OCI-M2 (cell line): ENCODE data around the gene CD59.
"Not testable (repeated sequence)": the region's sequence is repeated elsewhere in the genome, so short reads cannot be mapped to it uniquely, and the experiment has no call there.

Source experiments
- DNase-seq: peaks from one replicate; lab custom pipeline; 2025; ENCODE audit not compliant: unreplicated experiment; lab: John Stamatoyannopoulos, UW

Gene CD59

GRCh38 chr11:33668951-33669596 lies 67.1 kb downstream of the CD59 start:
- DNase-seq = no peak

DNA sequence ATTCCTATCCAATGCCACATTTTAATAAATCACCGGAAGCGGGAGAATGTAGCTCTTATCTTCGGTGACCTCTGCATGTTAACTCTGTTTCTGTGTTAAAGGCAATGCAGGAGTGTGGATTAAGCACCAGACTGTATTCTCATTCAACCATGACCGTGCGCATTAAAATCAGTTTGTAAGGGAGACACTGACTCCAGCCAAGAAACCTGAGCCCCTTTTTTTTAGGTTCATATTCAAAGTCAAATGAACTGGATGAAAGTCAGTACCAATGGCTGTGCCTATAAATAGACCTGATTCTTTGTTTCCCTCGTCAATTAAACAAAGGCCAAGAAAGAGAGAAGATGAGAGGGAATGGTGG lies 67.8 kb downstream of the CD59 start:
- no peak for DNase-seq

DNA sequence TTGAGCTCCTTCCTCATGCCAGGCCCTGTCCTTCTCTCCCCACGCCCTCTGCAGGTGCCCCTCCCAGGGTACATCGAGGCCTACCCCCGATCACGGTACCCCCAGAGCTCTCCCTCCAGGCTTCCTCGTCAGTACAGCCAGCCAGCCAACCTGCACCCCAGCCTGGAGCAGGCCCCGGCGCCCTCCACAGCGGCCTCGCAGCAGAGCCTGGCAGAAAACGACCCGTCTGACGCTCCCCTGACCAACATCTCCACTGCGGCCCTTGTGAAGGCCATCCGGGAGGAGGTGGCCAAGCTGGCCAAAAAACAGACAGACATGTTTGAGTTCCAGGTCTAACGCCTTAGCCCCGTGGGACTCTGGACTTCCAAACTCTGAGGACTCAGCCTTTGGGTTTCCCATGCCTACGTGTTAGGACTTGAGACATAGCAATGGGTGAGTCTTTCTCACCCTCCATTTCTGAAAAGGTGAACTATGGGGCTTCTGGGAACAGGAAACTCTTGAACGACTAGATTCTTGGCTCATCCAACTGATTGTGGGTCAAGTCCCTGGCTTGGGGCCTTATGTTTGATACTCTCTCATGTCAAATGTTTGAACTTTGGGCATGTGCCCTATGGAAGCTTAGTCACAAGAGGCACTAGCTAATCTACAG lies 68.3 kb downstream of the CD59 start:
- DNase-seq = no peak

DNA sequence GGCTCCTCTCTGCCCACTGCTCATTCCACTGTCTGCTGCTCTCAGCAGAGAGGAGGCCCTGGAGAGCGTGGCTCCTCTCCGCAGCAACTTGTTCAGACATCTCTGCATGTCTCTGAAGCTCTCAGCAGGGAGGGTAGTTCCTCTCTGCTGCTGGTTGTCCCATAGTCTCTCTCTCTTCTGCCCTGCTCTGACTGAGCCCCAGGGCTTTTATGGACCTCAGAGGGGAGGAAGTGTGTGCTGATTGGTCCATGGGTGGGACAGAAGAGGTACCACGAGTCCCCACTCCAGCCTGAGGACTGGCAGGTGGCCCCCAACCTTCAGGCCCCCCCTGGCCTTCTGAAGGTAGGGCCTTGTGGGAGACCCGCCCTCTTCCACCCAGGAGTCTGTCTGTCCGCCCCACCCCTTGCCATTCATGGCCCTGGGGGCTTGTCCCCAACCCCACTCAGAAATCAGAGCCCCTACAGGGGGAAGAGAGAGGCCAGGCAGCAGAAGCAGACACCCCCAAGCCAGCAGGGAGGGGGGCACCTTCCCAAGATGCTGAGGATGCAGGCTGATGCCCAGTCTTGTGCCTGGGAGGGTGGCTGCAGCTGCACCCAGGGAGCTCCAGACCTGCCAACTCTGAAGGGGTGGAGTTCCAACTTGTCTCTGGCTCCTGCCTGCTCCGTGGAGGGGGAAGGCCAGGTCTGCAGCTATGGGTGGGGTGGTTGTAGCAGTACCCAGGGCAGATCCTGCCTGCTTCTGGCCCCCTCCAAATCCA lies 70.7 kb downstream of the CD59 start:
- no peak for DNase-seq

DNA sequence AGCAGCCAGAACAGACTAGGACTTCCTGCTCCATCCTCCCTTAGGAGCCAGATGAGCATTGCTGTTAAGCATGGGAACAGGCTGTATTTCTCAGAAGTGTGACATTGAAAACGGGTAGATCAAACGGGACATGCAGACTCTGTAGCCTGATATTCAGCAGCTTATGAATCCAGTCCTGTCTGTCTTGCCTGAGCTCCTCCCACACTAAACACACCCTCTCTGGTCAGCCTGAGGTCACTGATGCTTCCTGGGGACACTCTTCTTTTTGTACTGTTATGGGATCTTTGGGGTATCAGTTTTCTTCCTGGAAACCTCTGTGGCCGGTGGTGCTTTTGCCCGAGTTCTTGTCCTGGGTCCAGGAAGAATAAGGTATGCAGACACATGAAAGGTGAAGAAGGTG lies 71.4 kb downstream of the CD59 start:
- DNase-seq = no peak

DNA sequence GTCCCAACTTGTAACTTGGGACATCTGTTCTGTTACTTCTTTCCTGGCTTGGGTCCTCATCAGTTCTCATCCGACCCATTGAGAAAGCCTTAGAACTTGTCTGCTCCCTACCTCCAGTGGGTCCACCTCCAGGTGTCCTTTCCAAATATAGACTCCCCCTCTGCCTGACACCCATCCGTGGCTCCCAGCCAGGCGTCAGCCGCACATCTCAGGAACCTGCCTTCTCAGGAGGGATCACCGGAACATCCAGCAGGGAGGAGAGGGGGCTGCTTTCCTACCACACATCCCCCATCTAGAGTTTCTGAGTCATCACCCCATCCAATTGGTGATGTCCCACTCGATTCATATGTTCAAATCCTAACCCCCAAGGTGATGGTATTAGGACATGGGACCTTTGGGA lies 72.1 kb downstream of the CD59 start:
- no peak for DNase-seq

DNA sequence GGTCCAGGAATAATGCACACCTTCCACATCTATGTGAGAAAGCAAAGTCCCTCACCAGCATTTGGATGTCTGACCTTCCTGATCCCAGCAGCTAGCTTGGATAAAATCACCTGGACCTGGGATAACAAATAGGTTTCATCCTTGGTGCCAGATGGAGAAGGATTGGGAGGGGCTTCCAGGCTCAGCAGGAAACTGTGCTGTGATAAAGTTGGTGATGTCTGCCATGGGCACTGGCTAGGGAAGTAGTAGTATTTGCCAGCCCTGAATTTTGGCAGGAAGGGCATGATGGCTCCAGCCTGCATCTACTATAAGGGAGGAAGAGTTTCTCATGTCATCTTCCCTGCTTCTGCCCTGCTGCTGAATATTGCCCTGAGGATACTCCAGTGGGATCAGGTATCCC lies 73.1 kb downstream of the CD59 start:
- DNase-seq = no peak

- DNase-seq = not testable (repeated sequence)
Observed at GRCh38 chr11:33661526-33661925, 74.7 kb downstream of the CD59 start.

DNA sequence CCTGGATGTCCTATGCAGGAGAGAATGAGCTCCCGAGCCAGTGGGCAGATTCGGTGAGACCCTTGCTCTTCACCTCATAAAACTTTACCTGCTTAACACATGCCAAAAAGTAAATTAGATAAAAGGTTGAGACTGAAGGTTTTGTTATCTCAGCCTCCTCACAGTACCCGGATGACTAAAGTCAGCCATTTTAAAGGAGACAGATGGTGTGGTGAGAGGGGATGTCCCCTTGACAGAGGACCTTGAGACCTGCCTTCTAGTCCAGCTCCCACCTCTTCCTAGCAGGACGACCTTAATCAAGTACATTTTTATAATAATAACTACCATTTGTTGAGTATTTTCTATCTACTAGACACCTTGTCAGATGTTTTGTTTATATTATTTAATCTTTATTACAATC lies 75.3 kb downstream of the CD59 start:
- no peak for DNase-seq

- DNase-seq = no peak
Observed at GRCh38 chr11:33659370-33660139, 76.7 kb downstream of the CD59 start.

- no peak for DNase-seq
Observed at GRCh38 chr11:33658195-33658900, 77.9 kb downstream of the CD59 start.

- no peak for DNase-seq
Observed at GRCh38 chr11:33657757-33658156, 78.5 kb downstream of the CD59 start.

DNA sequence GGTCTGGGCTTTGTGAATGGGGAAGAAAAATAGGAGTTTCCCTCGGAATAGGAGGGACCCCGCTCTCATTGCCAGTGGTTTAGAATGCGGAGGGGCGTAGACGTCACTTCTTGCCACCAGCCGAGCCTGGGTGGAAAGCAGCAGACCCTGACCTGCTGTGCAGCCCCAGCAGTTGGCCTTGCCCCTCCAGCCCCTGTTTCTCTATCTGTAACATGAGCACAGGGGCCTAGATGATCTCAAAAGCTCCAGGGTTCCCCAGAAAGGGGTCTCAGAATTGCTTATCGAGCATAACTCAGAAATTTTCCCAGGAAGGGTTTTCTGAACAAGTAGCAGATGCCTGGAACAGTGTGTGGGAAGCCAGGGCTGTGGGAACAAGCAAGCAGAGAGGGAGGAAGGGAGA lies 79.5 kb downstream of the CD59 start:
- DNase-seq = no peak

DNA sequence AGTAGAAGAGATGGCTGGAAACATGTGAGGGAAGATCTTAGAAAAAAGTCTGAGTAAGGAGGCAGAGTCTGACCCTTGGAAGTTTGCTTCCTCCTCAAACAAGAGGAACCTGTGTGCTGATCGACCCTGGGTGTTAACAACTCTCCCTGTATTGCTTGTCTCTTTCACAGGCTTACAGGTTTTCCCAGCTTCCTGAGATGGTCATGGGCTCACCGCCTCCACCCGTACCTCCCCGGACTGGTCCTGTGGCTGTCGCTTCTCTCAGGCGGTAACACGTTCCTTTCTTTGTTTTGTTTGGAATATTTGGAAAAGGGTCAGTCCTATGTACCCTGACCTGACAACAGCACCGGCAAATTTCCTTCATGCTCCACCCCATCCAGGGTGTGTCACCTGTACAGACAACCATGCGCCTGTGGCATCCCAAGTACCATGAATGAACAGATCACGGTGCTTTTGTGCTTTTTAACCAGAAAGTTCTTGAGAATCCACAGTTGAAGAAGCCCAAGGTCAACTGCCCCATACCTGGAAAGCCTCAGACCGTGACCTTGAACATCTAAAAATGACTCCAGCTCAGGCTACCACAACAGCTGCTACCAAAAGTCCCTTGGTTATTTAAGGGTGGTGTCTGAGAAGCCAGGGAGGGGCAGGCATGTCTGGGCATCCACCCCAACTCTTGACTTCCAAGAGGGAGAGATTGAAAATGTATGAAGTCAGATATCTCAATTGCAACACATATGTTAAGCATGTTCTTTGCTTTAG lies 80.2 kb downstream of the CD59 start:
- no peak for DNase-seq

DNA sequence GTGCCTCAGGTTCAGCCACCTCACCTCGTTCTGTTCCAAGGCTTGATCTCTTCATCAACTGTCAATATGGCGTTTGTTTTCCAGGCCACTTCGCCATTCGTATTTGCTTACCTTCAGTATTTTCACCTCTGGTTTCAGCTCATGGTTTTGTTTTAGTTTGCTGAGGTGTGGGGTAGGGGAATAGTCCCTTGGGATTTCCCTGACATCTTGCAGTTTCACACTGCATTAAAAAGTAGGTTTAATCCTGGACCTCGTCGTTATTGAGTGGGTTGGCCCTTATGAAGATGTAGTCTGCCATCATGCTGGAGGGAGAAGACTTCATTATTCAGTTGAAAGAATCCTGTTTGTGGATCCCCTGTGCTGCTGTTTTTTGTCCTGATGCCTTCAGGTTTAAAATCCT lies 81.6 kb downstream of the CD59 start:
- DNase-seq = no peak
